GM12878 (cell line): ENCODE data around the gene BECN2. TPM values are rescaled to one million over a fixed set of nuclear protein-coding genes. Genes with fewer than 3 reads are reported as not detected.

Experiments used
- ATAC-seq: fragments of 200-7000 bp; cut with Tn5 transposase; 3 replicates; pipeline ENCODE4 v1.9.1; 2020; ENCODE audit warnings: mild to moderate bottlenecking, moderate library complexity
- BruUV-seq: library from RNA; stranded (reverse); fragments of 400-500 nt; replicated peaks from 2 replicates; lab custom pipeline; 2021; lab: Mats Ljungman, UMichigan
- CTCF ChIA-PET: fragments of 300-600 bp; sonication (Branson Sonifier 250); formaldehyde crosslinking; extraction: SDS; loops from one replicate; lab custom pipeline; 2021; ENCODE audit warnings: inconsistent platforms; lab: Yijun Ruan, JAX
- POLR2A ChIA-PET: fragments of 350-600 bp; formaldehyde crosslinking; extraction: SDS; loops from one replicate; lab custom pipeline; 2021; ENCODE audit warnings: inconsistent platforms; lab: Charles Lee
- RAD21 ChIA-PET: fragments of 300-600 bp; sonication (Branson Sonifier 250); formaldehyde crosslinking; loops from one replicate; lab custom pipeline; 2023; ENCODE audit warnings: antibody characterized with exemption; ENCODE audit not compliant: unreplicated experiment; lab: Charles Lee
- SMC1A ChIA-PET: fragments of 300-600 bp; sonication (Branson Sonifier 250); formaldehyde crosslinking; loops from one replicate; lab custom pipeline; 2023; ENCODE audit not compliant: unreplicated experiment, uncharacterized antibody; lab: Charles Lee
- DNase-seq: peaks from one replicate; pipeline ENCODE4 v3.0.0-alpha.2; 2011; ENCODE audit warnings: low read depth, low spot score
- FAIRE-seq: peaks from 3 replicates; lab custom pipeline; 2011; peaks lifted over from hg19 to GRCh38; lab: Jason Lieb, UNC
- H2AFZ ChIP-seq: 2 replicates; pipeline ENCODE4 v1.6.0; 2011; ENCODE audit warnings: low read depth, low read length, control low read depth; ENCODE audit not compliant: control insufficient read depth
- H3K27ac ChIP-seq: 2 replicates; pipeline ENCODE4 v1.5.1; 2011; ENCODE audit warnings: control low read depth; ENCODE audit not compliant: control insufficient read depth, insufficient read depth
- H3K27me3 ChIP-seq, 2 experiments: replicated peaks in 1 of 2; 2 replicates each; pipeline versions ENCODE4 v1.6.0 to v1.6.1; 2011; ENCODE audit warnings: low read length in 1 of 2; ENCODE audit not compliant: control insufficient read depth in 2 of 2, insufficient read depth in 2 of 2
- H3K36me3 ChIP-seq, 2 experiments: 2 replicates each; pipeline ENCODE4 v1.5.1; 2011; ENCODE audit warnings: low read length in 1 of 2; ENCODE audit not compliant: control insufficient read depth in 2 of 2, insufficient read depth in 2 of 2
- H3K4me1 ChIP-seq: 2 replicates; pipeline ENCODE4 v1.6.1; 2011; ENCODE audit warnings: mild to moderate bottlenecking, low read length, moderate library complexity, mixed read lengths; ENCODE audit not compliant: control insufficient read depth, insufficient read depth
- H3K4me2 ChIP-seq: 2 replicates; pipeline ENCODE4 v1.6.0; 2011; ENCODE audit warnings: control low read depth; ENCODE audit not compliant: control insufficient read depth, insufficient read depth
- H3K4me3 ChIP-seq: fragments of 200-600 bp; sonication (generic); 2 replicates; pipeline ENCODE4 v1.5.1; 2016
- H3K79me2 ChIP-seq: 2 replicates; pipeline ENCODE4 v1.6.0; 2011; ENCODE audit warnings: low read length; ENCODE audit not compliant: control insufficient read depth, insufficient read depth
- H3K9ac ChIP-seq: 2 replicates; pipeline ENCODE4 v1.8.0; 2011; ENCODE audit warnings: low read length, control low read depth, mixed read lengths; ENCODE audit not compliant: control insufficient read depth, insufficient read depth
- H3K9me3 ChIP-seq: replicated peaks from 3 replicates; pipeline ENCODE4 v1.5.1; 2011; ENCODE audit warnings: mild to moderate bottlenecking, low read length; ENCODE audit not compliant: control insufficient read depth, insufficient read depth
- H4K20me1 ChIP-seq: 2 replicates; pipeline ENCODE4 v1.6.0; 2011; ENCODE audit not compliant: control insufficient read depth, insufficient read depth
- CHD1 ChIP-seq: IDR thresholded peaks from 2 replicates; pipeline ENCODE4 v1.6.1; 2012; ENCODE audit warnings: low read depth, low read length, improper control_type of control experiment
- ESRRA ChIP-seq: IDR thresholded peaks from 2 replicates; pipeline ENCODE4 v1.6.1; 2012; ENCODE audit warnings: mild to moderate bottlenecking, low read length, improper control_type of control experiment
- GABPA ChIP-seq: IDR thresholded peaks from 2 replicates; pipeline ENCODE4 v1.6.1; 2014; ENCODE audit warnings: antibody characterized with exemption, low read depth, mild to moderate bottlenecking, inconsistent platforms
- MEF2B ChIP-seq: fragments of 450-650 bp; IDR thresholded peaks from 2 replicates; pipeline ENCODE4 v1.6.1; 2018; ENCODE audit warnings: mild to moderate bottlenecking, moderate library complexity; ENCODE audit not compliant: partially characterized antibody, poor library complexity, severe bottlenecking
- RCOR1 ChIP-seq: conservative IDR thresholded peaks from 2 replicates; pipeline ENCODE4 v1.6.1; 2012; ENCODE audit warnings: low read depth, low read length, improper control_type of control experiment
- RELA ChIP-seq: fragments of 450-650 bp; IDR thresholded peaks from 2 replicates; pipeline ENCODE4 v1.8.0; 2014; ENCODE audit warnings: borderline replicate concordance; ENCODE audit not compliant: partially characterized antibody
- WGBS: methylation state at CpG from one replicate; pipeline ENCODE4 v1.1.6; 2016; ENCODE audit warnings: low lambda C conversion rate; ENCODE audit not compliant: insufficient replicate concordance, insufficient coverage; ENCODE audit errors: missing lambda C conversion rate; 5-methylcytosine and 5-hydroxymethylcytosine counted together
- in situ Hi-C: fragments of 300-500 bp; cut with MboI; formaldehyde crosslinking; loops from 9 replicates; pipeline ENCODE4 v1.14.3; 2018; ENCODE audit warnings: mixed read lengths
- intact Hi-C: fragments of 100-400 bp; cut with micrococcal nuclease; formaldehyde crosslinking; loops from one replicate; pipeline ENCODE4 v1.14.2; 2022; ENCODE audit not compliant: unreplicated experiment
- polyA plus RNA-seq, 11 experiments: library from polyadenylated mRNA; depleted of rRNA in 4 of 11; unstranded in 6 of 11; stranded (reverse) in 5 of 11; fragments of >200 nt; fragmentation: Nextera tagmentation in 4 of 11; fragmentation: Illumina TruSeq in 1 of 11; extraction: Ambion mirVana in 4 of 11; extraction: Trizol in 1 of 11; gene quantifications; 1 replicate in 1 of 11; 2 replicates in 10 of 11; pipeline versions ENCODE4 v1.2.1 to v1.2.3, GENCODE V29; 2011 to 2016; ENCODE audit warnings: inconsistent platforms in 2 of 11, missing spikeins in 2 of 11, low read depth in 1 of 11
- total RNA-seq, 4 experiments: library from RNA; depleted of rRNA in 3 of 4; stranded (reverse); fragments of >200 nt in 3 of 4; fragmentation: Illumina TruSeq in 1 of 4; extraction: Trizol in 1 of 4; gene quantifications; 2 replicates each; pipeline versions ENCODE4 v1.2.1 to v1.2.3, GENCODE V29; 2013 to 2021
- TF ChIP-seq, protein P1 (sequence below): fragments of 450-650 bp; IDR thresholded peaks from 2 replicates; pipeline ENCODE4 v1.6.1; 2018; ENCODE audit warnings: borderline replicate concordance, mild to moderate bottlenecking; ENCODE audit not compliant: partially characterized antibody
- TF ChIP-seq, protein P2 (sequence below): IDR thresholded peaks from 2 replicates; pipeline ENCODE4 v1.6.1; 2012; ENCODE audit warnings: low read length, inconsistent platforms
- TF ChIP-seq, protein P3 (sequence below): fragments of 450-650 bp; formaldehyde crosslinking; IDR thresholded peaks from 2 replicates; pipeline ENCODE4 v1.4.0; 2022; ENCODE audit warnings: mild to moderate bottlenecking, moderate library complexity
- TF ChIP-seq, protein P4 (sequence below): IDR thresholded peaks from 2 replicates; pipeline ENCODE4 v1.6.1; 2012; ENCODE audit warnings: mild to moderate bottlenecking, low read depth, low read length
- TF ChIP-seq, protein P5 (sequence below): IDR thresholded peaks from 2 replicates; pipeline ENCODE4 v1.6.1; 2012; ENCODE audit warnings: low read depth, low read length, improper control_type of control experiment

The BECN2 gene
- total and polyA plus RNA-seq, 10 of the 15 experiments (the other 5 are each of a cell fraction or from before 2014, with no cell fraction given): not detected

DNA sequence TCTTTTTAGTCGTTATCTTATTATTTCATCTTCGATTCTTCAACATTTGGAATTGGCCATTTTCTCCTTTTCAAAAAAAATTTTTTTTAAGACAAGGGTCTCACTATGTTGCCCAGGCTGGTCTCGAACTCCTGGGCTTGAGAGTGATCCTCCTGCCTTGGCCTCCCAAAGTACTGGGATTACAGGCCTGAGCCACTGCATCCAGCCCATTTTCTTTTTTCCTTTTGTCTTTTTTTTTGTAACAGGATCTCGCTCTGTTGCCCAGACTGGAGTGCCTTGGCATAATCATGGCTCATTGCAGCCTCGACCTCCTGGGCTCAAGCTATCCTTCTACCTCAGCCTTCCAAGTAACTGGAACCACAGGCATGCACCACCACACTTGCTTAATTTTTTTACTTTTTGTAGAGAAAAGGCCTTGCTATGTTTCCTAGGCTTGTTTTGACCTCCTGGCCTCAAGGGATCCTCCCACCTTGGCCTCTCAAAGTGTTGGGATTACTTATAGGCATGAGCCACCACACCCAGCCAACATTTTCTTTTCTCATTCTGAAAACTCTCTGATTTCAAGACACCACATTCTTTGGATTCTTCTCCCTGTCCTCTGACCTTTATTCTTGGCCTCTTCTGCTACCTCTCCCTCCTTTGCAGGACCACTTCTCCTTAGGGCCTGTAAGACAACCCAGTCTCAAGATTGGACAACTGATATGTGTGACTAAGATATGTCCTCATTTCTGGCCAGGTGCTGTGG lies 47.4 kb downstream of the BECN2 start:
- 28% methylated on average over 5 of the region's 5 CpGs for WGBS
- intact Hi-C loops: no loop called here
- no peaks in the 10 kb centered on the region for H3K79me2 ChIP-seq
- no peak overlapping the region for H3K9ac ChIP-seq
- ATAC-seq (no peak), FAIRE-seq (no peak), DNase-seq (no peak)
- H3K36me3 ChIP-seq: no peaks in the 10 kb centered on the region
- no TSS peak for BruUV-seq
- no peaks in the 10 kb centered on the region for H3K4me1 ChIP-seq
- no peak overlapping the region for H3K4me3 ChIP-seq
- ChIA-PET SMC1A (no interaction called here), CTCF (no interaction called here), POLR2A (no interaction called here), RAD21 (no interaction called here)
- no peak overlapping the region for H3K4me2 ChIP-seq
- H3K9me3 ChIP-seq: no peaks in the 10 kb centered on the region
- no peak overlapping the region for H2AFZ ChIP-seq
- H3K27ac ChIP-seq: no peak overlapping the region
- in situ Hi-C loops: no loop called here
- no peaks in the 10 kb centered on the region for H4K20me1 ChIP-seq
- no peaks in the 10 kb centered on the region; a peak in 1 of 4 replicates for H3K27me3 ChIP-seq
- TF ChIP-seq, protein P1, sequence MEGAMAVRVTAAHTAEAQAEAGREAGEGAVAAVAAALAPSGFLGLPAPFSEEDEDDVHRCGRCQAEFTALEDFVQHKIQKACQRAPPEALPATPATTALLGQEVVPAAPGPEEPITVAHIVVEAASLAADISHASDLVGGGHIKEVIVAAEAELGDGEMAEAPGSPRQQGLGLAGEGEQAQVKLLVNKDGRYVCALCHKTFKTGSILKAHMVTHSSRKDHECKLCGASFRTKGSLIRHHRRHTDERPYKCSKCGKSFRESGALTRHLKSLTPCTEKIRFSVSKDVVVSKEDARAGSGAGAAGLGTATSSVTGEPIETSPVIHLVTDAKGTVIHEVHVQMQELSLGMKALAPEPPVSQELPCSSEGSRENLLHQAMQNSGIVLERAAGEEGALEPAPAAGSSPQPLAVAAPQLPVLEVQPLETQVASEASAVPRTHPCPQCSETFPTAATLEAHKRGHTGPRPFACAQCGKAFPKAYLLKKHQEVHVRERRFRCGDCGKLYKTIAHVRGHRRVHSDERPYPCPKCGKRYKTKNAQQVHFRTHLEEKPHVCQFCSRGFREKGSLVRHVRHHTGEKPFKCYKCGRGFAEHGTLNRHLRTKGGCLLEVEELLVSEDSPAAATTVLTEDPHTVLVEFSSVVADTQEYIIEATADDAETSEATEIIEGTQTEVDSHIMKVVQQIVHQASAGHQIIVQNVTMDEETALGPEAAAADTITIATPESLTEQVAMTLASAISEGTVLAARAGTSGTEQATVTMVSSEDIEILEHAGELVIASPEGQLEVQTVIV: no peak
- no peak for TF ChIP-seq GABPA
- TF ChIP-seq, protein P2, sequence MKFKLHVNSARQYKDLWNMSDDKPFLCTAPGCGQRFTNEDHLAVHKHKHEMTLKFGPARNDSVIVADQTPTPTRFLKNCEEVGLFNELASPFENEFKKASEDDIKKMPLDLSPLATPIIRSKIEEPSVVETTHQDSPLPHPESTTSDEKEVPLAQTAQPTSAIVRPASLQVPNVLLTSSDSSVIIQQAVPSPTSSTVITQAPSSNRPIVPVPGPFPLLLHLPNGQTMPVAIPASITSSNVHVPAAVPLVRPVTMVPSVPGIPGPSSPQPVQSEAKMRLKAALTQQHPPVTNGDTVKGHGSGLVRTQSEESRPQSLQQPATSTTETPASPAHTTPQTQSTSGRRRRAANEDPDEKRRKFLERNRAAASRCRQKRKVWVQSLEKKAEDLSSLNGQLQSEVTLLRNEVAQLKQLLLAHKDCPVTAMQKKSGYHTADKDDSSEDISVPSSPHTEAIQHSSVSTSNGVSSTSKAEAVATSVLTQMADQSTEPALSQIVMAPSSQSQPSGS: no peak
- TF ChIP-seq, protein P3, sequence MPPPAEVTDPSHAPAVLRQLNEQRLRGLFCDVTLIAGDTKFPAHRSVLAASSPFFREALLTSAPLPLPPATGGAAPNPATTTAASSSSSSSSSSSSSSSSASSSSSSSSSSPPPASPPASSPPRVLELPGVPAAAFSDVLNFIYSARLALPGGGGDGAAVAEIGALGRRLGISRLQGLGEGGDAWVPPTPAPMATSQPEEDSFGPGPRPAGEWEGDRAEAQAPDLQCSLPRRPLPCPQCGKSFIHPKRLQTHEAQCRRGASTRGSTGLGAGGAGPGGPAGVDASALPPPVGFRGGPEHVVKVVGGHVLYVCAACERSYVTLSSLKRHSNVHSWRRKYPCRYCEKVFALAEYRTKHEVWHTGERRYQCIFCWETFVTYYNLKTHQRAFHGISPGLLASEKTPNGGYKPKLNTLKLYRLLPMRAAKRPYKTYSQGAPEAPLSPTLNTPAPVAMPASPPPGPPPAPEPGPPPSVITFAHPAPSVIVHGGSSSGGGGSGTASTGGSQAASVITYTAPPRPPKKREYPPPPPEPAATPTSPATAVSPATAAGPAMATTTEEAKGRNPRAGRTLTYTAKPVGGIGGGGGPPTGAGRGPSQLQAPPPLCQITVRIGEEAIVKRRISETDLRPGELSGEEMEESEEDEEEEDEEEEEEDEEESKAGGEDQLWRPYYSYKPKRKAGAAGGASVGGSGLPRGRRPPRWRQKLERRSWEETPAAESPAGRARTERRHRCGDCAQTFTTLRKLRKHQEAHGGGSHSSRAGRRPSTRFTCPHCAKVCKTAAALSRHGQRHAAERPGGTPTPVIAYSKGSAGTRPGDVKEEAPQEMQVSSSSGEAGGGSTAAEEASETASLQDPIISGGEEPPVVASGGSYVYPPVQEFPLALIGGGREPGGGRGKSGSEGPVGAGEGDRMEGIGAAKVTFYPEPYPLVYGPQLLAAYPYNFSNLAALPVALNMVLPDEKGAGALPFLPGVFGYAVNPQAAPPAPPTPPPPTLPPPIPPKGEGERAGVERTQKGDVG (CRISPR knock-in tag): no peak
- TF ChIP-seq, protein P4, sequence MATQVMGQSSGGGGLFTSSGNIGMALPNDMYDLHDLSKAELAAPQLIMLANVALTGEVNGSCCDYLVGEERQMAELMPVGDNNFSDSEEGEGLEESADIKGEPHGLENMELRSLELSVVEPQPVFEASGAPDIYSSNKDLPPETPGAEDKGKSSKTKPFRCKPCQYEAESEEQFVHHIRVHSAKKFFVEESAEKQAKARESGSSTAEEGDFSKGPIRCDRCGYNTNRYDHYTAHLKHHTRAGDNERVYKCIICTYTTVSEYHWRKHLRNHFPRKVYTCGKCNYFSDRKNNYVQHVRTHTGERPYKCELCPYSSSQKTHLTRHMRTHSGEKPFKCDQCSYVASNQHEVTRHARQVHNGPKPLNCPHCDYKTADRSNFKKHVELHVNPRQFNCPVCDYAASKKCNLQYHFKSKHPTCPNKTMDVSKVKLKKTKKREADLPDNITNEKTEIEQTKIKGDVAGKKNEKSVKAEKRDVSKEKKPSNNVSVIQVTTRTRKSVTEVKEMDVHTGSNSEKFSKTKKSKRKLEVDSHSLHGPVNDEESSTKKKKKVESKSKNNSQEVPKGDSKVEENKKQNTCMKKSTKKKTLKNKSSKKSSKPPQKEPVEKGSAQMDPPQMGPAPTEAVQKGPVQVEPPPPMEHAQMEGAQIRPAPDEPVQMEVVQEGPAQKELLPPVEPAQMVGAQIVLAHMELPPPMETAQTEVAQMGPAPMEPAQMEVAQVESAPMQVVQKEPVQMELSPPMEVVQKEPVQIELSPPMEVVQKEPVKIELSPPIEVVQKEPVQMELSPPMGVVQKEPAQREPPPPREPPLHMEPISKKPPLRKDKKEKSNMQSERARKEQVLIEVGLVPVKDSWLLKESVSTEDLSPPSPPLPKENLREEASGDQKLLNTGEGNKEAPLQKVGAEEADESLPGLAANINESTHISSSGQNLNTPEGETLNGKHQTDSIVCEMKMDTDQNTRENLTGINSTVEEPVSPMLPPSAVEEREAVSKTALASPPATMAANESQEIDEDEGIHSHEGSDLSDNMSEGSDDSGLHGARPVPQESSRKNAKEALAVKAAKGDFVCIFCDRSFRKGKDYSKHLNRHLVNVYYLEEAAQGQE: no peak
- TF ChIP-seq CHD1: no peak
- TF ChIP-seq RCOR1: no peak
- no peak for TF ChIP-seq ESRRA
- no peak for TF ChIP-seq MEF2B
- TF ChIP-seq, protein P5, sequence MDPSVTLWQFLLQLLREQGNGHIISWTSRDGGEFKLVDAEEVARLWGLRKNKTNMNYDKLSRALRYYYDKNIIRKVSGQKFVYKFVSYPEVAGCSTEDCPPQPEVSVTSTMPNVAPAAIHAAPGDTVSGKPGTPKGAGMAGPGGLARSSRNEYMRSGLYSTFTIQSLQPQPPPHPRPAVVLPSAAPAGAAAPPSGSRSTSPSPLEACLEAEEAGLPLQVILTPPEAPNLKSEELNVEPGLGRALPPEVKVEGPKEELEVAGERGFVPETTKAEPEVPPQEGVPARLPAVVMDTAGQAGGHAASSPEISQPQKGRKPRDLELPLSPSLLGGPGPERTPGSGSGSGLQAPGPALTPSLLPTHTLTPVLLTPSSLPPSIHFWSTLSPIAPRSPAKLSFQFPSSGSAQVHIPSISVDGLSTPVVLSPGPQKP: no peak
- no peak for TF ChIP-seq RELA
